ENCODE measurements around the gene FTO. TPM values are rescaled to one million over a fixed set of nuclear protein-coding genes. Genes with fewer than 3 reads are reported as not detected.

Gene FTO
- total and polyA plus RNA-seq, 2 of the 8 experiments (the other 6 are each of a cell fraction or from before 2014, with no cell fraction given), result 34.5 to 59.8 TPM

- Histone ChIP-seq H3K27ac (ENCODE audit: low read depth, low read length) (no peak overlapping the region), H3K4me3 (ENCODE audit: extremely low read depth in 1 of 4, insufficient read depth in 2 of 4, low read depth in 3 of 4, low read length in 4 of 4) (no peak overlapping the region), H3K23me2 (ENCODE audit: low read depth, low read length) (no peaks in the 10 kb centered on the region), H4K91ac (replicated peaks; ENCODE audit: insufficient read length, low read length) (no peak overlapping the region), H3K18ac (ENCODE audit: extremely low read depth, low read length) (no peak overlapping the region), H4K8ac (ENCODE audit: extremely low read depth, insufficient read depth, low read length) (no peak overlapping the region), H4K20me1 (replicated peaks in 1 of 2; ENCODE audit: control insufficient read depth in 1 of 2, insufficient read depth in 2 of 2, low read length in 2 of 2) (peaks cover 0 to 1% of the 10 kb centered on the region in 2 experiments), H3K27me3 (replicated peaks in 1 of 4; ENCODE audit: control insufficient read depth in 3 of 4, extremely low read depth in 1 of 4, insufficient read depth in 3 of 4, low read length in 3 of 4) (no peaks in the 10 kb centered on the region), H3K4ac (replicated peaks; ENCODE audit: insufficient read length, low read depth, low read length) (no peak overlapping the region), H3K9me3 (ENCODE audit: insufficient read depth in 2 of 2, low read depth in 1 of 2, low read length in 1 of 2) (no peaks in the 10 kb centered on the region), H3K4me1 (replicated peaks in 1 of 4; ENCODE audit: control insufficient read depth in 3 of 4, insufficient read depth in 4 of 4, low read length in 3 of 4) (peaks cover 0 to under 1% (median 0%) of the 10 kb centered on the region in 4 experiments; a peak in 1 of 7 replicates), H3K23ac (ENCODE audit: insufficient read length) (no peak overlapping the region), H2BK15ac (ENCODE audit: low read length) (no peak overlapping the region), H4K5ac (ENCODE audit: insufficient read length, low read depth, low read length) (no peak overlapping the region), H3K36me3 (ENCODE audit: control insufficient read depth in 2 of 4, insufficient read depth in 4 of 4, low read length in 3 of 4) (no peaks in the 10 kb centered on the region), H3K9ac (replicated peaks in 1 of 4; ENCODE audit: extremely low read depth in 1 of 4, low read depth in 3 of 4, low read length in 3 of 4) (no peak overlapping the region), H2AFZ (ENCODE audit: low read length) (no peak overlapping the region), H3K56ac (replicated peaks; ENCODE audit: insufficient read length, low read depth, low read length) (no peak overlapping the region), H3K4me2 (ENCODE audit: insufficient read depth in 1 of 2, low read depth in 2 of 2, low read length in 2 of 2) (no peak overlapping the region), H2BK20ac (ENCODE audit: low read length) (no peak overlapping the region), H2BK120ac (replicated peaks; ENCODE audit: low read depth, low read length) (no peak overlapping the region), H2BK12ac (ENCODE audit: low read depth, low read length) (no peak overlapping the region), H3K79me1 (ENCODE audit: low read depth, low read length) (peaks cover 3% of the 10 kb centered on the region; the same call in 1 of the 2 replicates), H3K79me2 (ENCODE audit: control insufficient read depth in 1 of 2, insufficient read depth in 2 of 2, low read length in 2 of 2) (peaks cover 0 to 16% of the 10 kb centered on the region in 2 experiments; a peak in 3 of 4 replicates), H2BK5ac (ENCODE audit: low read depth, low read length) (no peak overlapping the region), H2AK5ac (ENCODE audit: low read depth, low read length) (no peak overlapping the region), H3K14ac (ENCODE audit: insufficient read length) (no peak overlapping the region)
- FAIRE-seq, result no peak
- ChIA-PET CTCF (ENCODE audit: partially characterized antibody) (interaction anchor here (0.5 to 1.3 kb wide), 2 partner anchors 24 to 642 kb away, joined by 3 read pairs; no protein-coding TSS in a partner anchor), POLR2A (ENCODE audit: partially characterized antibody) (no interaction called here)
- 88% methylated on average over 4 of the region's 4 CpGs; no CpG with 5 or more reads in 1 of the 2 experiments for WGBS, 2 experiments (ENCODE audit: extremely low coverage in 1 of 2, insufficient coverage in 1 of 2, insufficient read length in 1 of 2, insufficient replicate concordance in 2 of 2, low coverage in 1 of 2, low lambda C conversion rate in 2 of 2, missing lambda C conversion rate in 1 of 2)
- DNase-seq (ENCODE audit: low read depth in 1 of 2, low spot score in 2 of 2), result no peak
- no peak for TF ChIP-seq SRF (IDR thresholded peaks at IDR 0.05; ENCODE audit: low read depth, low read length)
- no peak for TF ChIP-seq MAFK (IDR thresholded peaks at IDR 0.05; ENCODE audit: low read depth, low read length)
- TF ChIP-seq HDAC6 (IDR thresholded peaks at IDR 0.05; ENCODE audit: low read depth, low read length), result no peak
- TF ChIP-seq CREB1 (IDR thresholded peaks at IDR 0.05), result no peak
- no peak for TF ChIP-seq TAF1 (IDR thresholded peaks at IDR 0.05; ENCODE audit: low read depth, low read length)
- no peak for TF ChIP-seq GTF2F1 (IDR thresholded peaks at IDR 0.05; ENCODE audit: borderline replicate concordance, low read depth, low read length)
- no peak for TF ChIP-seq KDM5A (IDR thresholded peaks at IDR 0.05; ENCODE audit: low read length)
- TF ChIP-seq SP4 (IDR thresholded peaks at IDR 0.05; ENCODE audit: low read length), result no peak
These were observed 64.2 kb downstream of the FTO start for GRCh38 chr16:53768167-53768566.

Measured in H1 (cell line).